SK-N-SH treated with all-trans-retinoic acid at 6 μM for 48 hours (cell line): Measurements from ENCODE around the gene PLA2G4B.

Source experiments
- BACH2 ChIP-seq: fragments of 250-450 bp; sonication (Bioruptor Pico); IDR thresholded peaks from 2 replicates; pipeline ENCODE4 v1.9.0; 2021; ENCODE audit warnings: mild to moderate bottlenecking, borderline replicate concordance
- CREB5 ChIP-seq: fragments of 250-450 bp; sonication (Bioruptor Pico); IDR thresholded peaks from 2 replicates; pipeline ENCODE4 v1.5.1; 2020; ENCODE audit warnings: low read depth, mild to moderate bottlenecking, moderate library complexity
- CSDC2 ChIP-seq: fragments of 250-450 bp; sonication (Bioruptor Pico); IDR thresholded peaks from 2 replicates; pipeline ENCODE4 v1.5.0; 2020; ENCODE audit warnings: mild to moderate bottlenecking, moderate library complexity
- PPARA ChIP-seq: fragments of 250-450 bp; sonication (Bioruptor Pico); IDR thresholded peaks from 2 replicates; pipeline ENCODE4 v1.5.0; 2020; ENCODE audit warnings: mild to moderate bottlenecking, borderline replicate concordance
- ZFP30 ChIP-seq: fragments of 450-650 bp; formaldehyde crosslinking; IDR thresholded peaks from 2 replicates; pipeline ENCODE4 v1.5.0; 2022; ENCODE audit warnings: mild to moderate bottlenecking, moderate library complexity
- ZNF565 ChIP-seq: fragments of 450-650 bp; formaldehyde crosslinking; conservative IDR thresholded peaks from 2 replicates; pipeline ENCODE4 v1.5.0; 2020; ENCODE audit warnings: low read depth, mild to moderate bottlenecking, moderate library complexity

DNA sequence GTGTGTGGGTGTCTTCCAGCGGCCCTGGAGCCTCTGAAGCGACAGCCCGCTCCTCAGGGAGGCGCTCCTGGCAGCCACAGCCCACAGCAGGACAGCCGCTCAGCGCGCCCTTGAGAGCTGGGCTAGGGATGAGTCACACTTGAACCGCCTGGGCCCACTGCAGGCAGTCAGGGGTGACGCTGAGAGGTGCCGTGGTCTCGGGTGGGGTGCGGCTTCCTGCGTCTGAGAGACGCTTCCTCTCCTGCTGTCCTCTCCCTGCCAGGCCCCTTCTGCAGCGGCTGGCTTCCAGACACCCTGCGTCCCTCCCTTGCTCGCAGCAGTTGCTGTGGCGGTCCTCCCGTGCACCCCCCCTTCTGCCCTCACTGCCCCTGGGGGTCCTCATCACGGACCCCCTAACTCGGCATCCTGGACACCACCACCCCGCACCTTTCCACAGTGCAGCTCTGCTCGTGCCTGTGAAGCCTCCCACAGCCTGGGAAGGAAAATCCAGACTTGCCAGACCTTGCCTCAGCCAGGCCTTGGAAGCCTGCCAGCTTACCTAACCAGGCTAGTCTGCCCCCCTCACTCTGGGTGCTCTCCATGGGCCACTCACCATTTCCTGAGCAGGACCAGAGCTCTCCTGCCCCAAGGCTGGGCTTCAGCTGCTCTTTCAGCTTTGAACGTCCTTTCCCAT, 56.3 kb downstream of the PLA2G4B start:
- TF ChIP-seq BACH2 (no peak), ZNF565 (CRISPR knock-in tag) (no peak), CREB5 (no peak), PPARA (CRISPR knock-in tag) (no peak), ZFP30 (CRISPR knock-in tag) (no peak), CSDC2 (CRISPR knock-in tag) (no peak)
